HG03097 (cell line): ENCODE results near the gene MFAP3.
"Not testable (repeated sequence)": the region's sequence is repeated elsewhere in the genome, so short reads cannot be mapped to it uniquely, and the experiment has no call there.

ENCODE experiments used
- ATAC-seq: cut with Tn5 transposase; IDR thresholded peaks from one replicate; pipeline ENCODE4 v1.9.1; 2021; ENCODE audit not compliant: unreplicated experiment, low FRiP score

Gene MFAP3

GRCh38 chr5:154049636-154050035 lies 10.9 kb downstream of the MFAP3 start:
- no peak for ATAC-seq

DNA sequence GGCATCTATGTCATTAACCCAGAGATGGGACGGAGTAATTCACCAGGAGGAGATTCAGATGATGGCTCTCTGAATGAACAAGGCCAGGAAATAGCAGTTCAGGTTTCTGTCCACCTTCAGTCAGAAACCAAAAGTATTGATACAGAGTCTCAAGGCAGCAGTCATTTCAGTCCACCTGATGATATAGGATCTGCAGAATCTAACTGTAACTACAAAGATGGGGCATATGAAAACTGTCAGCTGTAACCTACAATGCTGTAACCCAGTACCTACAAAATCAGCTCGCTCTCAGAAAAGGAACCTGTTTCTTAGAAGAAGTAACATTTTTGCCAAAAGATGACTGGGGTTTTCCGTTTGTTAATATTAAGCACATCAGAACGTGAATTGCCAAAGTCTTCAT lies 14.7 kb downstream of the MFAP3 start:
- ATAC-seq: no peak

GRCh38 chr5:154055201-154055600 lies 16.4 kb downstream of the MFAP3 start:
- no peak for ATAC-seq

DNA sequence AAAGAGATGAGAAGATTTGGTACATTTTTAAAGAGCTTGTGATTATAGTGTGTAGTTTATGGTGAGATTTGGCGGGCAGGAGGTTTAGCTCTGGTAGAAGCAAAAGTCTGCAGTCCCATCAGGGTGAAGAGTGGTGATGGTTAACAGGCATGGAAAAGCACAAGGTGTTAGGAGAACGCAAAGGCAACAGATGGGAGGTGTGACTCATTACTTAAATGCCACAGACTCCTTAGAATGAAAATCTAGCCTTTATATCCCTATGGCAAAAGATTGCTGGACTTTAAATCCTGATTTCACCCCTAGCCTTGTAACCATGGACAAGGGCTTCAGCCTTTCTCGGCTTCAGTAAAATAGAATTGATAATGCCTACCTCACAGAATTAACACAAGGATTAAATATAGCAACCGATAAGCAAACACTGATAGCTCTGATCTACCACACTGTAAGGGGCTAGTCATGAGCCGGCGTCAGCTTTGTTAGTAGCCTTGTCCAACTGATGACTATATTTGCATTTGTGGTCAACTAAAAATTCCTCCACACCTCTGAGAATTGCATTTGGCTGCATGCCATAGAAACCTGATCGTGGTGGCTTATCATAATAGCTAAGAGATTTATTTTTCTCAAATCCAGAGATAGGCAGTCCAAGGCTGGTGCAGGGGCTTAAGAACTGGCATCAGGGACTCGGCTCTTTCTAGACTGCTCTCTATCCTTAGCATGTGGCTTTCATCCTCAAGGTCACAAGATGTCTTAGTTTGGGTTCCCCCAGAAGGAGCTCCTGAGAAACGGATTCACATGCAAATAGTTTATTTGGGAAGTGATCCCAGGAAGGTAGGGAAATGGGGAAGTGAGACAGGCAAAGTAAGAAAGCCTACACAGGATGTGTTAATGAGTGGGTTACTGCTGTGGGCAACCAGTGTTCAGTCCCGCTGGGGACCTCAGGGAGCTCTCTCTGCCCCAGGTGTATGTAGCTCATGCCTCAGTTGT lies 19.6 kb downstream of the MFAP3 start:
- peak; percentile 66 for ATAC-seq

GRCh38 chr5:154059039-154059430 lies 20.3 kb downstream of the MFAP3 start:
- peak; percentile 64 for ATAC-seq

- no peak for ATAC-seq
These were observed 20.8 kb downstream of the MFAP3 start for GRCh38 chr5:154059583-154059982.

GRCh38 chr5:154060606-154061005 lies 21.8 kb downstream of the MFAP3 start:
- ATAC-seq: no peak

DNA sequence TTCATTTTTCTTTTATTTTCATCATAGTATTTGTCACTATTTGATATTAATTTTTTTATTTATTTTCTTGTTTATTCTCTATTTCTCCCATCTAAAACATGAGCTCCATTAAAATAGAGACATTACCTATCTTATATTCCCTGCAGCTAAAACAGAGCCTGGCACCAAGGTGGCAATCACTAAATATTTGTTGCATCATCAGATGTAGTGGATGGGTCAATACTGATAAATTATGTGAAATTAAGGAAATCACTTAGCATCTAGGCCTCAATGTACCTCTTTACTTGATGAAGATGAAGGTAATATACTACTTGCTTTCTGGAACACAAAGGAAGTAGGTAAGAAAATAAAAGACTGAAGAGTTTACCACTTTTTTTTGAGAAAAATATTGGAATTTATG lies 24.6 kb downstream of the MFAP3 start:
- ATAC-seq: no peak

DNA sequence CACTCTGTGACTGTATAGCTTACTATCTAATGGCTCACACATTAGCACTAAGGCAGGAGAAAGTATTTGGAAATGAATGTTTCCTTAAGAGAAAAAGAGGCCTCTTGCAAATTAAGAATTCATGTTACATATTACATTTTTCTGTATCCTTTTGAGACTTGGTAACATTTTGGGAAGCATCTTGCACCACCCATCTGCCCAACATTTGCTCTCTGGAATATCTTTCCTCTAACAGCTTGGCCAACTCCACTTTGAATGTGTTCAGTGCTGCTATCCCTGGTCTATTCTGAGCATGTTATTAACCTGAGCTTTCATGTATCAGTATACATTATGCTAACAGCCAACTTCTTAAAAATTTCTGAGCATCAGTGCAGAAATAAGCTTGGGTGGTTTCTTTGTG lies 27.2 kb downstream of the MFAP3 start:
- ATAC-seq: no peak

GRCh38 chr5:154069854-154070253 lies 31.1 kb downstream of the MFAP3 start:
- not testable (repeated sequence) for ATAC-seq

- no peak for ATAC-seq
These were observed 33.1 kb downstream of the MFAP3 start for GRCh38 chr5:154071799-154072413.

- peak; percentile 98 for ATAC-seq
These were observed 33.8 kb downstream of the MFAP3 start for GRCh38 chr5:154072414-154073171.

DNA sequence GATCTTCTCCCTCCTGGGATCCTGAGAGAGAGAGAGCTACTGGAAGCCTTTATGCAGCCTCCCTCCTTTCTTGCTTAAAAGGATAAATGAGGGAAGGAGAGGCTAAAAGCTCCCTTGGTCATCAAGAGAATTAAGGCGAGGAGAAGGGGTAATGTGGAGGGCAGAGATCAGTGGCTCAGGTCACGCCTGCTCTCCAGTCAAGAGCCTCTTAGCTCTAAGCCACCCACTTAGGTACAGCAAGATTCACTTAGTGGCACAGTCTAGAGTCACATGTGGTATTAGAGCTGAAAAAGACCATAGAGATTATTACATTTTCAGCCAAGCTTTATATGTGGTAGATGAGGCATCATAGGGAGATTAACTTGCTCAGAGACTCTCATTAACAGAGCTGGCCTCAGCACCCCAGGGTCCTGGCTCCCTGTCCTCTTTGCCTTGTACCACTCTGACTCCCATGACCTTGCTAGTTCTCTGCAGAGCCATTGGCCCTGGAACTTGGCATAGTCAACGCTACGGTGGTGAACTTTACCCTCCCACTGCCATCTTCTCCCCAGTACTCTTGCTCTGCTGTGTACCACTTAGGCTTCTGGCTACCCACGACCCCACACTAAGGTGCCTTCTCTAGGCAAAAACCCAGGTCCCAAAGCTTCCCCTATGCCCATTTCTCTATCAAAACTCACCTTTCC lies 37.6 kb downstream of the MFAP3 start:
- ATAC-seq: no peak

DNA sequence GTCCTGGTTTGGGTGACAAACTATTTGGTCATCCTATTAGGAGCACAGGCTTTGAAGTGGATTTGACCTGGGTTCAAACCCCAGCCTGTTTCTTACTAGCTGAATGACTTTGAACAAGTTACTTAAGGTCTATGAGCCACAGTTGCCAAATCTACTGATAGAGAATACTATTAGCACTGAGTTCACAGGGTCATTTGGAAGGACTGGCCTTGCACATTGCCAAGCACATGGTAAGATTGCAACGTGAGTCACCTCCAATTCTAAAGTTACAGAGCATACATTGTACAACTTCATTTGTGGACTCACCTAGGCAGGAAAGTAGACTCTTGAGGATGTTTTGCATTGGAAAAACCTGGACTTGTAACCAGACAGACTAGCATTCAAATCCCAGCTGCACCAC lies 38.9 kb downstream of the MFAP3 start:
- no peak for ATAC-seq

- ATAC-seq: no peak
These were observed 39.5 kb downstream of the MFAP3 start for GRCh38 chr5:154078272-154078671.

- no peak for ATAC-seq
These were observed 42.5 kb downstream of the MFAP3 start for GRCh38 chr5:154081246-154081645.

DNA sequence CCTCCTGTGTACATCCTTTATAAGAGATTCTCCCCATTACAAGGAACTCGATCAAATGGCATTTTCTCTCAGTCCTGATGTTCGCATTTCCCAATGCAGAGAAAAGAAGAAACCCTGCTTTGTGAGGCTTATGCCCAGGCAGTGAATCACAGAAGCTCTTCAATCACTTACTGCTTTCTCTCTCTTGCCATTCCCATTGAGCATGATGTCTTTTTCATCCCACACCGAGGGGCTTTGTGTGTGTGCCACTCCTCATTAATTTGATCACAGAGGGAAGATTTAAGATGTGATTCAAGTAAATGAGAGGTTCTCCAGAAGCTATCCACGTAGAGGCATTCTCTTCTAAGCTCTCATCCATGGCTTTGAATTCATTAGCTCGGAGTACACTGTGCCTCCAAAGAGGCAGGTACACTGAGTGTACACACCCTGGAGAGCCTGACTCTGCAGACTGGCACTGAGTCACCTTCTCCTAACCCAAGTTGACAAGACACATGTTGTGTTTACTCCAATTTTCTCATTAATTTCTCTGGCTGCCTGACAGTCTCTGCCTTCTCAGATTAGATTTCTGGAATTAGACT lies 45.4 kb downstream of the MFAP3 start:
- no peak for ATAC-seq

DNA sequence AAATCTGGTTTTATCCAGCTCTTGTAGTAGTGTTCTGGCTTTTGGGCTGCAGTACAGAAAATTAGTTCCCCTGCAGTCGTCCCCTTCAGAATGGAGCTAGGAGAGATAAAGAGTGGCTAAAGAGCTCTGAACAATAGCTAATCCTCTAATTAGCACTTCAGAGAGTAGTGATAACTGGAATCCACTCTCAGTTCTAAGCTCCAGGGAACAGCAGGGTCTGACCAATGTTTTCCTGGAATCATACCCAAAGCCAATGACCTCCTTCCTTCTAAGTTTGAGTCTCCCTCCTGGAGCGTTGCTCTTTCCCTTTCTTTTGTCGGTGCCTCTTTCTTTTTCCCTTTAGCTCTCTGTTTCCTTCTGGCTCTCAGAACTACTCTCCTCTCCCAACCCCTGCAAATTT lies 47.4 kb downstream of the MFAP3 start:
- ATAC-seq: no peak

DNA sequence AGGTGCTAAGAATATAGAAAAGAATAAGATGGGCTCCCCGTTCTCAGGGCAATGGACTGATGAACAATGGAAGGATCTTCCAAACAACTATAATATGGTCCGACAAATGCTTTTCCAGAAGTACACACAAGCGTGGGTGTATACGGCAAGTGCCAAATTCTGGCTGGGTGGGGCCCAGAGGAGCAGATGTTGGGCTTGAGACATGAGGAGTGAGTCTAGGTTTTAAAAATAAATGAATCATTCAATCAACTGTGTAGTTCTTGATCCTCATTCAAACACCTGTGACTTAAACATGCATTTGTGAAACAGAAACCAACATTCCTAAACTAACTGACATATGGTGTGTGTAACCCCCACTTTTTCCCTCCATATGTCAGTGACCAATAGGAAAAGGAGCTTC lies 47.9 kb downstream of the MFAP3 start:
- no peak for ATAC-seq

GRCh38 chr5:154087260-154087659 lies 48.5 kb downstream of the MFAP3 start:
- no peak for ATAC-seq
